HG02623 (cell line): ENCODE results near the gene MYO1B.
"Not testable (repeated sequence)": the region's sequence is repeated elsewhere in the genome, so short reads cannot be mapped to it uniquely, and the experiment has no call there.

Experiments used
- ATAC-seq: cut with Tn5 transposase; IDR thresholded peaks from one replicate; pipeline ENCODE4 v1.9.1; 2021; ENCODE audit warnings: moderate library complexity; ENCODE audit not compliant: unreplicated experiment

The MYO1B gene

DNA sequence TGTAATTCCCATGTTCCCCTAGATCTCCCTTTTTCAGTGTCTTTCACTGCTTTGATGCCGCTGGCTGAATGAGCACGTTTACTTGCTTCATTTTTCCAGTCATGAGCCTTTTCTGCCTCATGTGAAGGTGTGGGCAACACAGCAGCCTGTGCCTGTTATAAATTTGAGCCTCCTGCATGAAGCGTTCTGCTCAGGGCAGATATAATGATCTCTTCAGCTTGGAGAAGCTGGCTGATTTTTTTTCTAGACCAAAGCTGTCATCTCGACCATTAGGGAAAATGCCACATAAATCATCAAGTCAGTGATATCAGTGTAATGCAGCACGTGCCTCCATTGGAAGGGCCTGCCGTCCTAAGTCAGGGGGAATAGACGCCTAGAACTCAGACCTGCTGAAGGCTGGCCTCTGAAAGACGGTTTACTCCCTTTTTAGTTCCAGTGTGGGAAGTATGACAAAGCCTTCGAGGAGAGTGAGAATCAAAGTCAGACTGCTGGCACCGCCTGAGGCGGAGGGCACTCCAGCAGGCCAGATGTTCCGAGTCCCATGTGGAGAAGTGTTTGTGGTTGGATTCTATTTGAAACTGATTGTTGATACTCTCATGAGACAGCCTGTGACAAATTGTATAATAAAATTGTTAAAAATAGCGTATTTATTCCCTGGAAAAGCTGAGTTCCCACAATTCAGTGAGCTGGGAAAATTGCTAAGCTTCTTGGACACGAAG is 196.5 kb downstream of the MYO1B start:
- ATAC-seq: no peak

- no peak for ATAC-seq
These were observed 198.2 kb downstream of the MYO1B start for GRCh38 chr2:191443446-191443845.

GRCh38 chr2:191446910-191447309 is 201.7 kb downstream of the MYO1B start:
- ATAC-seq: no peak

GRCh38 chr2:191451116-191451515 is 205.9 kb downstream of the MYO1B start:
- ATAC-seq: no peak

- ATAC-seq: no peak
These were observed 206.9 kb downstream of the MYO1B start for GRCh38 chr2:191452065-191452464.

DNA sequence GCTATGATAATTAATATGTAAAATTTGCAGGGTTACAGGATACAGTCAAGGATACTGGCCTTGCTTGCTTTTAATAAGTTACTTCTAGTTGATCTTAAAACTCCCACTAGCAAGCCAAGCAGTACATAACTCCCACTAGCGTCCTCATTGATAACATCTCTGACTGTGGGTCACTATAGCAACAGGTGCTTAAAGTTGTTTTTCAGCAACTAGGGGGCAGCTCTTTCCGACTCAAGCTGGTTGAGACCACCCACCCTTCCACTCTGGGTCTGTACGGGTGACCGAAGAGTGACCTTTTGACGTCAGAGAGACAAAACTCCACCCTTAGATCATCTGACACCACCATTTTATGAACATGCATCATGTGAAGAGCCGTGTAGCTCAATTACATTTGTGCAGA is 208.6 kb downstream of the MYO1B start:
- ATAC-seq: no peak

DNA sequence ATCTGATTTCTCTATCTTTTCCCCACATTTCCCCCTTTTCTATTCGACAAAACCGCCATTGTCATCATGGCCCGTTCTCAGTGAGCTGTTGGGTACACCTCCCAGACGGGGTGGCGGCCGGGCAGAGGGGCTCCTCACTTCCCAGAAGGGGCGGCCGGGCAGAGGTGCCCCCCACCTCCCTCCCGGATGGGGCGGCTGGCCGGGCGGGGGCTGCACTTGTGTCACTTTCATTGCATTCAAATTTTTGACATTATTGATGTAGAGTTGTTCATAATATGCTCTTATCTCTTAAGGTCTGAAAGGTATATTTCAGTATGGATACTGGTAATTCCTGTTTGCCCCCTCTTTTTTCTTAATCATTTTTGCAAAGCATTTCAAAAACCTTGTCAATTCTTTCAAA is 211.3 kb downstream of the MYO1B start:
- ATAC-seq: not testable (repeated sequence)

DNA sequence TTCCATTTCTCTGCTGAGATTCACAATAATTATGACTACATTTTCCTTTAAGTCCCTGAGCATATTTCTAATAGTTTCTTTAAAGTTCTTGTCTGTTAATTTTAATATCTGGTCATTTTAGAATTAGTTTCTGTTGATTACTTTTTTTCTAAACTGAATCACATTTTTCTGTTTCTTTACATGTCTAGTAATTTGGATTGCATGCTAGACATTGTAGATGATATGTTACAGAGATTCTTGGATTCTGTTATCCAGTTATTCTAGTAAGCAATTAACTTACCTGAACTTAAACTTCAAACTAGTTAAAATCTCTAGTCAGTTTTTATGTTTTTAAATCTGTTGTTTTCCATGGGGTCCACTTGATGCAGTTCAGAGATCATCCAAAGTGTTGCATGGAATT is 214.0 kb downstream of the MYO1B start:
- no peak for ATAC-seq

DNA sequence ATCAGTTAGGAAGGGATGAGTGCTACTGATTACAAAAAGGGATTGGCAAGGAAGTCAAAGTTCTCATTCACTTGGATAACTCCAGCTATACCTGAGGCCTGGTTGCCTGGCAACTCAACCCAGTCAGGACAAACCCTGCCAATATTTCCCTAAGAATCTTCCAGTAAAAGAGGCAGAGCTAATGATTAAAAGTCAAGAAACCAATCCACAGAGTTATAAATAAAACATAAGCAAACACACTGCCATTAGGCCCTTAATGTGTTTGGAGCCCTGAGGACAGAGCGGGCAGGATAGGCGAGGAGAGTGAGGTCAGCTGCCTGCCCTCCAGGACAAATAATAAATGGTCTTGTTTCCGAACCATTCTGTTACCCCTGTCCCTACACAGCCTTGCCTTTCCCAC is 217.2 kb downstream of the MYO1B start:
- ATAC-seq: no peak

GRCh38 chr2:191463790-191464189 is 218.6 kb downstream of the MYO1B start:
- no peak for ATAC-seq

DNA sequence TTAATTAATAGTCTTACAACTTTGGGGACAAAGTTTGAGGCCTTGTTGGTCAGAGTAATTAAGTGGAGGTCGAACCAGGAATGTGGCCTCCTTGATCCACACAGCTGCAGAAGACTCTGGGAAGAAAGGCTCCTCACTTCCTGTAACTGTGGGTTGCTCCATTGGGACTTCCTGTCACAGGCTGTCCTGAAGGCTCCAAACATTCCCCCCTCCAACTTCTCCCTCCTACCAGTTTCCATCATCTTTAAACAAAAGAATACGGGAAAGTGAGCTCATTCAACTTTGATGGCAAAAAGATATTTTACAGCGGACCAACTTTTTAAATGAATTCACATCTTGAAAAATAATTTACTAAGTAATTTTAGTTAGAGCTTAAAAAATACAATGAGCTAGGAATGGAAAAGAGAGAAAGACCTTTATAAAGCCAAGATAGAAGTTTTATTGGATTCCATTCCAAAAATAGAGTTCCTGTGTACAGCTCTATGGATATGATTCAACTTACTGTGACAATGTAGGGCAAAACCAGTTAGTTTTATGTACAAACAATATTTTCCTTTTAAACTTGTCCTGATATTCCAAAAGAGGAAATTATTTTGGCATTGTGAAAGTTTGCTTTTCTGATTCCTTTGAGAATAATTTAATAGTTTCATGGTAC is 220.7 kb downstream of the MYO1B start:
- ATAC-seq: no peak

- ATAC-seq: no peak
These were observed 221.9 kb downstream of the MYO1B start for GRCh38 chr2:191467113-191467512.

GRCh38 chr2:191470306-191470705 is 225.1 kb downstream of the MYO1B start:
- no peak for ATAC-seq

DNA sequence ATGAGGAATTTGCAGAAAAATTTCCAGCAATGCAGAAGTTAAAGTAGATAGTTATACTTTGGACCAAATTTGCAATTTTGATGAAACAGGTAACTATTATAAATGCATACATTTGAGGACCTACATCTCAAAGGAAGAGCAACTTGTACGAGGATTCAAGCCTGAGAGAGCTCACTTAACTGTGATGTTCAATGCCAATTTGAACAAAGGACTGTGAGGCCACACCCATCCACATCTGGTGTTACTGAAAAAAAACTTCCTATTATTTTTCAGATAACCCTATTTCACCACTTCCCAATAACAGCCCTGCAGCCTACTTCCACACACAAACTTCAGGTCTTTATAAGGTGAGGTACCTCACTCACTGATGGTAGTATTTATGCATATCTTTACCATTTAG is 229.3 kb downstream of the MYO1B start:
- no peak for ATAC-seq
